H1 (cell line): ENCODE measurements around the gene ASS1. TPM values are rescaled to one million over a fixed set of nuclear protein-coding genes. Genes with fewer than 3 reads are reported as not detected.

ENCODE experiments used
- CTCF ChIA-PET: fragments of 300-600 bp; sonication (Branson Sonifier 250); formaldehyde crosslinking; loops from one replicate; lab custom pipeline; 2021; ENCODE audit not compliant: partially characterized antibody; lab: Charles Lee
- POLR2A ChIA-PET: fragments of 300-600 bp; sonication (Branson Sonifier 250); formaldehyde crosslinking; loops from one replicate; lab custom pipeline; 2021; ENCODE audit warnings: inconsistent platforms; ENCODE audit not compliant: partially characterized antibody; lab: Charles Lee
- DNase-seq, 2 experiments: peaks; one replicate each; pipeline versions ENCODE4 v3.0.0 to v3.0.0-alpha.2; 2010 to 2022; ENCODE audit warnings: low spot score in 2 of 2, low read depth in 1 of 2, mixed read lengths in 1 of 2
- FAIRE-seq: peaks from 2 replicates; lab custom pipeline; 2011; peaks lifted over from hg19 to GRCh38; lab: Jason Lieb, UNC
- H2AFZ ChIP-seq: 2 replicates; pipeline ENCODE4 v1.8.1; 2012; ENCODE audit warnings: low read length, inconsistent platforms
- H2AK5ac ChIP-seq: 2 replicates; pipeline ENCODE4 v1.6.1; 2013; ENCODE audit warnings: low read depth, low read length
- H2BK120ac ChIP-seq: replicated peaks from 2 replicates; pipeline ENCODE3; 2013; ENCODE audit warnings: low read depth, low read length, inconsistent platforms
- H2BK12ac ChIP-seq: 2 replicates; pipeline ENCODE4 v1.6.1; 2013; ENCODE audit warnings: low read depth, low read length
- H2BK15ac ChIP-seq: 2 replicates; pipeline ENCODE4 v1.6.1; 2013; ENCODE audit warnings: low read length
- H2BK20ac ChIP-seq: 2 replicates; pipeline ENCODE4 v1.6.1; 2013; ENCODE audit warnings: low read length
- H2BK5ac ChIP-seq: 2 replicates; pipeline ENCODE4 v1.6.1; 2013; ENCODE audit warnings: low read depth, low read length
- H3K14ac ChIP-seq: 2 replicates; pipeline ENCODE4 v1.6.1; 2013; ENCODE audit warnings: inconsistent platforms; ENCODE audit not compliant: insufficient read length
- H3K18ac ChIP-seq: 2 replicates; pipeline ENCODE4 v1.6.1; 2013; ENCODE audit warnings: low read length; ENCODE audit errors: extremely low read depth
- H3K23ac ChIP-seq: 2 replicates; pipeline ENCODE4 v1.6.1; 2013; ENCODE audit warnings: inconsistent platforms; ENCODE audit not compliant: insufficient read length
- H3K23me2 ChIP-seq: 2 replicates; pipeline ENCODE4 v1.6.1; 2013; ENCODE audit warnings: low read depth, low read length
- H3K27ac ChIP-seq: 2 replicates; pipeline ENCODE4 v1.6.1; 2011; ENCODE audit warnings: low read depth, low read length, inconsistent platforms
- H3K27me3 ChIP-seq, 4 experiments: replicated peaks in 1 of 4; 1 replicate in 1 of 4; 2 replicates in 3 of 4; pipeline versions ENCODE4 v1.6.1 to v1.8.1; 2011 to 2013; ENCODE audit warnings: low read length in 3 of 4, mild to moderate bottlenecking in 3 of 4, inconsistent platforms in 2 of 4, mixed read lengths in 2 of 4, moderate library complexity in 1 of 4; ENCODE audit not compliant: control insufficient read depth in 3 of 4, insufficient read depth in 3 of 4; ENCODE audit errors: extremely low read depth in 1 of 4
- H3K36me3 ChIP-seq, 4 experiments: 2 replicates each; pipeline versions ENCODE4 v1.6.1 to v1.8.1; 2011 to 2013; ENCODE audit warnings: mild to moderate bottlenecking in 4 of 4, low read length in 3 of 4, moderate library complexity in 2 of 4, control low read depth in 1 of 4, inconsistent platforms in 1 of 4; ENCODE audit not compliant: insufficient read depth in 4 of 4, control insufficient read depth in 2 of 4
- H3K4ac ChIP-seq: replicated peaks from 2 replicates; pipeline ENCODE3; 2013; ENCODE audit warnings: low read length, low read depth, mixed read lengths, inconsistent platforms; ENCODE audit not compliant: insufficient read length
- H3K4me1 ChIP-seq, 4 experiments: replicated peaks in 1 of 4; 1 replicate in 1 of 4; 2 replicates in 3 of 4; pipeline versions ENCODE4 v1.6.1 to v1.8.1; 2011 to 2013; ENCODE audit warnings: low read length in 3 of 4, inconsistent platforms in 2 of 4, mixed read lengths in 1 of 4; ENCODE audit not compliant: insufficient read depth in 4 of 4, control insufficient read depth in 3 of 4
- H3K4me2 ChIP-seq, 2 experiments: 2 replicates each; pipeline versions ENCODE4 v1.6.1 to v1.8.1; 2011 to 2013; ENCODE audit warnings: low read depth in 2 of 2, low read length in 2 of 2, control low read depth in 1 of 2, inconsistent platforms in 1 of 2, mild to moderate bottlenecking in 1 of 2; ENCODE audit not compliant: insufficient read depth in 1 of 2
- H3K4me3 ChIP-seq, 4 experiments: fragments of 200-600, 300-600 bp in 1 of 4; sonication (generic), shearing (Covaris generic), sonication (Bioruptor Twin) in 1 of 4; 2 replicates each; pipeline versions ENCODE4 v1.5.1 to v1.8.1; 2011 to 2016; ENCODE audit warnings: low read length in 4 of 4, low read depth in 3 of 4, control low read depth in 2 of 4, inconsistent platforms in 2 of 4, mild to moderate bottlenecking in 2 of 4, mixed read lengths in 1 of 4, moderate library complexity in 1 of 4; ENCODE audit not compliant: insufficient read depth in 2 of 4; ENCODE audit errors: extremely low read depth in 1 of 4
- H3K56ac ChIP-seq: replicated peaks from 2 replicates; pipeline ENCODE3; 2013; ENCODE audit warnings: low read depth, mild to moderate bottlenecking, mixed read lengths, low read length, inconsistent platforms; ENCODE audit not compliant: insufficient read length
- H3K79me1 ChIP-seq: 2 replicates; pipeline ENCODE4 v1.6.1; 2013; ENCODE audit warnings: low read depth, low read length, control low read depth
- H3K79me2 ChIP-seq, 2 experiments: 2 replicates each; pipeline versions ENCODE4 v1.6.1 to v1.8.1; 2012 to 2013; ENCODE audit warnings: low read length in 2 of 2, mild to moderate bottlenecking in 2 of 2, inconsistent platforms in 1 of 2; ENCODE audit not compliant: insufficient read depth in 2 of 2, control insufficient read depth in 1 of 2
- H3K9ac ChIP-seq, 4 experiments: replicated peaks in 1 of 4; 1 replicate in 1 of 4; 2 replicates in 3 of 4; pipeline versions ENCODE4 v1.6.1 to v1.8.1; 2011 to 2013; ENCODE audit warnings: low read depth in 3 of 4, low read length in 3 of 4, control low read depth in 2 of 4, mild to moderate bottlenecking in 2 of 4, moderate library complexity in 2 of 4, inconsistent platforms in 1 of 4; ENCODE audit errors: extremely low read depth in 1 of 4
- H3K9me3 ChIP-seq, 2 experiments: 2 replicates each; pipeline versions ENCODE4 v1.6.1 to v1.8.1; 2012 to 2013; ENCODE audit warnings: mild to moderate bottlenecking in 2 of 2, moderate library complexity in 2 of 2, control low read depth in 1 of 2, inconsistent platforms in 1 of 2, low read depth in 1 of 2, low read length in 1 of 2, mixed read lengths in 1 of 2; ENCODE audit not compliant: insufficient read depth in 2 of 2
- H4K20me1 ChIP-seq, 2 experiments: replicated peaks in 1 of 2; 2 replicates each; pipeline versions ENCODE3 to v1.8.1; 2011 to 2013; ENCODE audit warnings: inconsistent platforms in 2 of 2, low read length in 2 of 2, mild to moderate bottlenecking in 1 of 2; ENCODE audit not compliant: insufficient read depth in 2 of 2, control insufficient read depth in 1 of 2
- H4K5ac ChIP-seq: 2 replicates; pipeline ENCODE4 v1.6.1; 2013; ENCODE audit warnings: low read length, low read depth, mixed read lengths, inconsistent platforms; ENCODE audit not compliant: insufficient read length
- H4K8ac ChIP-seq: 2 replicates; pipeline ENCODE4 v1.8.0; 2013; ENCODE audit warnings: mild to moderate bottlenecking, moderate library complexity, low read length, inconsistent platforms; ENCODE audit not compliant: insufficient read depth; ENCODE audit errors: extremely low read depth
- H4K91ac ChIP-seq: replicated peaks from 2 replicates; pipeline ENCODE3; 2013; ENCODE audit warnings: low read length, mixed read lengths, inconsistent platforms; ENCODE audit not compliant: insufficient read length
- POLR2AphosphoS5 ChIP-seq: IDR thresholded peaks from 2 replicates; pipeline ENCODE4 v1.6.1; 2011; ENCODE audit warnings: low read depth, low read length
- SIX5 ChIP-seq: IDR thresholded peaks from 2 replicates; pipeline ENCODE4 v1.6.1; 2011; ENCODE audit warnings: mild to moderate bottlenecking, low read depth, low read length
- WGBS, 2 experiments: shearing (Covaris generic) in 1 of 2; methylation state at CpG; one replicate each; pipeline versions ENCODE4 v1.1.6 to v1.1.7; 2013 to 2015; ENCODE audit warnings: low lambda C conversion rate in 2 of 2, mixed read lengths in 2 of 2, inconsistent platforms in 1 of 2, low coverage in 1 of 2, missing lambda C conversion rate in 1 of 2; ENCODE audit not compliant: insufficient replicate concordance in 2 of 2, insufficient coverage in 1 of 2, insufficient read length in 1 of 2; ENCODE audit errors: extremely low coverage in 1 of 2, missing lambda C conversion rate in 1 of 2; 5-methylcytosine and 5-hydroxymethylcytosine counted together
- polyA plus RNA-seq, 7 experiments: library from polyadenylated mRNA; depleted of rRNA in 3 of 7; stranded (reverse) in 5 of 7; unstranded in 2 of 7; fragments of >200 nt in 5 of 7; fragments of 200-250 nt in 2 of 7; gene quantifications; 1 replicate in 5 of 7; 2 replicates in 1 of 7; 4 replicates in 1 of 7; pipeline versions ENCODE4 v1.2.1 to v1.2.3, GENCODE V29; 2011 to 2013; ENCODE audit warnings: missing spikeins in 2 of 7, mixed read lengths in 2 of 7
- total RNA-seq: library from RNA; stranded (reverse); fragmentation: NEBNext Ultra II Directional; extraction: Animal tissue kit (Norgen Biotek cat#: 25700); gene quantifications from 2 replicates; pipeline ENCODE4 v1.2.1, GENCODE V29; 2021

ASS1 gene
- total and polyA plus RNA-seq, 2 of the 8 experiments (the other 6 are each of a cell fraction or from before 2014, with no cell fraction given) = 108 to 296 TPM

DNA sequence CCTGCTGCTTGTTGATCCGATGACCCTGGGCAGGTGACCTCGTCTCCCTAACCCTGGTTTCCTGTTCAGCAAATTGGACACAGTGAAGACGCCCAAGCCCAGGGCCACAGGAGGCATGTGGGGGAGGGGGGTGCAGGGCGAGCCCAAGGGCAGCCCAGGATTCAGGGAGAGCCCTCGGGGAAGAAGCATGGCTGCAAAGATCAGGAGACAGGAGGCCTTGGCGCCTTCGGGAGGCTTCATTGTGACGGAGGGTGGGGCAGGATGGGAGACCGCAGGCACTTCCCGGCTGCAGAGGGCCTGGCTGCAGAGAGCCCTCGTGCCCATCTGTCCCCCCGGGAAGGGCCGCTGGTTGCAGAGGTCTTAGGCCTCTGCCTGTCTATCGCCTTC, 6.2 kb downstream of the ASS1 start:
- Histone ChIP-seq H3K79me1 (peaks cover 4% of the 10 kb centered on the region), H2BK20ac (no peak overlapping the region), H3K14ac (no peak overlapping the region), H2AK5ac (no peak overlapping the region; the same call in 1 of the 2 replicates), H3K27me3 (no peaks in the 10 kb centered on the region), H2BK120ac (no peak overlapping the region), H3K27ac (no peak overlapping the region), H3K4me1 (peaks cover 8 to 42% (median 35%) of the 10 kb centered on the region in 4 experiments), H3K23ac (no peak overlapping the region), H4K5ac (no peak overlapping the region), H2BK5ac (no peak overlapping the region; the same call in 1 of the 2 replicates), H3K56ac (no peak overlapping the region), H4K8ac (no peak overlapping the region), H3K36me3 (peaks cover 0 to 13% (median 0%) of the 10 kb centered on the region in 4 experiments; a peak in 5 of 8 replicates), H2BK12ac (peak overlapping the region; percentile 75; the same call in 1 of the 2 replicates), H2BK15ac (0 out of 2 replicates have a peak overlapping the region, but pooled peaks have one; percentile 81), H4K20me1 (peaks cover 2 to 26% of the 10 kb centered on the region in 2 experiments), H3K23me2 (peaks cover 11% of the 10 kb centered on the region; the same call in 1 of the 2 replicates), H3K79me2 (peaks cover 0 to 34% of the 10 kb centered on the region in 2 experiments; a peak in 1 of 4 replicates), H3K4me2 (no peak overlapping the region), H3K9me3 (no peaks in the 10 kb centered on the region), H3K9ac (no peak overlapping the region), H2AFZ (no peak overlapping the region), H3K4ac (no peak overlapping the region), H3K18ac (peak overlapping the region; percentile 41; the same call in 1 of the 2 replicates), H3K4me3 (no peak overlapping the region), H4K91ac (no peak overlapping the region)
- ChIA-PET POLR2A (no interaction called here), CTCF (interaction anchor here (1.3 to 4.8 kb wide), 4 partner anchors 10 to 233 kb away, joined by 3 to 46 read pairs (median 6); no protein-coding TSS in a partner anchor)
- TF ChIP-seq POLR2AphosphoS5 (0 out of 2 replicates have a peak, but pooled peaks have one; percentile 1), SIX5 (no peak)
- DNase-seq (no peak), FAIRE-seq (no peak)
- WGBS, 2 experiments = 83% methylated on average over 14 of the region's 14 CpGs; no CpG with 5 or more reads in 1 of the 2 experiments
